Mucosa of rectum (tissue), 2 donors: ENCODE data around the gene RWDD1.
"Not testable (repeated sequence)": the region's sequence is repeated elsewhere in the genome, so short reads cannot be mapped to it uniquely, and the experiment has no call there.

Experiments used
- H3K27ac ChIP-seq, 2 donors: one replicate each; pipeline ENCODE4 v1.7.0; 2013; ENCODE audit warnings: inconsistent platforms in 2 of 2, low read depth in 2 of 2, low read length in 2 of 2
- H3K27me3 ChIP-seq, 2 donors: one replicate each; pipeline ENCODE4 v1.7.0; 2013; ENCODE audit warnings: low read length in 2 of 2; ENCODE audit not compliant: control insufficient read depth in 2 of 2, insufficient read depth in 2 of 2
- H3K36me3 ChIP-seq, 2 donors: one replicate each; pipeline ENCODE4 v1.7.0; 2013; ENCODE audit warnings: low read length in 2 of 2; ENCODE audit not compliant: control insufficient read depth in 2 of 2, insufficient read depth in 2 of 2
- H3K4me1 ChIP-seq, 2 donors: one replicate each; pipeline ENCODE4 v1.7.0; 2013; ENCODE audit warnings: low read length in 2 of 2, mild to moderate bottlenecking in 1 of 2; ENCODE audit not compliant: control insufficient read depth in 2 of 2, insufficient read depth in 2 of 2
- H3K4me3 ChIP-seq, 2 donors: one replicate each; pipeline ENCODE4 v1.7.0; 2013; ENCODE audit warnings: low read length in 2 of 2
- H3K9ac ChIP-seq, 2 donors: one replicate each; pipeline ENCODE4 v1.7.0; 2013; ENCODE audit warnings: low read length in 2 of 2, low read depth in 1 of 2, mild to moderate bottlenecking in 1 of 2
- H3K9me3 ChIP-seq, 2 donors: one replicate each; pipeline ENCODE4 v1.7.0; 2013; ENCODE audit warnings: low read length in 2 of 2; ENCODE audit not compliant: control insufficient read depth in 2 of 2
- donor health status: healthy.
- donor health status: Normal muscosa, but diverticular disease.

Gene RWDD1

GRCh38 chr6:116595247-116595646 is 23.9 kb downstream of the RWDD1 start:
- Histone ChIP-seq H3K9me3 (no peaks in the 10 kb centered on the region), H3K36me3 (peaks cover 27 to 28% of the 10 kb centered on the region in 2 donors), H3K27me3 (no peaks in the 10 kb centered on the region), H3K4me3 (no peak overlapping the region), H3K4me1 (no peaks in the 10 kb centered on the region), H3K27ac (no peak overlapping the region), H3K9ac (no peak overlapping the region)

GRCh38 chr6:116596815-116597214 is 25.5 kb downstream of the RWDD1 start:
- H3K27me3 ChIP-seq = no peaks in the 10 kb centered on the region
- no peaks in the 10 kb centered on the region for H3K9me3 ChIP-seq
- H3K4me3 ChIP-seq = no peak overlapping the region
- H3K4me1 ChIP-seq = no peaks in the 10 kb centered on the region
- no peak overlapping the region for H3K27ac ChIP-seq
- H3K36me3 ChIP-seq = peaks cover 18 to 20% of the 10 kb centered on the region in 2 donors
- no peak overlapping the region for H3K9ac ChIP-seq

- H3K36me3 ChIP-seq, H3K27ac ChIP-seq, H3K27me3 ChIP-seq, H3K4me3 ChIP-seq, H3K4me1 ChIP-seq, H3K9me3 ChIP-seq, H3K9ac ChIP-seq: not testable (repeated sequence)
Measured at GRCh38 chr6:116603916-116604315, 32.6 kb downstream of the RWDD1 start.

- H3K36me3 ChIP-seq, H3K9me3 ChIP-seq, H3K27ac ChIP-seq, H3K27me3 ChIP-seq, H3K4me1 ChIP-seq, H3K9ac ChIP-seq, H3K4me3 ChIP-seq: not testable (repeated sequence)
Measured at GRCh38 chr6:116604868-116605267, 33.6 kb downstream of the RWDD1 start.

- Histone ChIP-seq H3K4me3 (no peak overlapping the region), H3K27ac (no peak overlapping the region), H3K9me3 (no peaks in the 10 kb centered on the region), H3K27me3 (no peaks in the 10 kb centered on the region), H3K36me3 (no peaks in the 10 kb centered on the region), H3K4me1 (no peaks in the 10 kb centered on the region), H3K9ac (no peak overlapping the region)
Measured at GRCh38 chr6:116605935-116606334, 34.6 kb downstream of the RWDD1 start.

GRCh38 chr6:116611056-116611455 is 39.8 kb downstream of the RWDD1 start:
- H3K9me3 ChIP-seq = no peaks in the 10 kb centered on the region
- H3K27me3 ChIP-seq = peaks cover 0 to 3% of the 10 kb centered on the region in 2 donors
- H3K9ac ChIP-seq = no peak overlapping the region
- peaks cover 0 to 5% of the 10 kb centered on the region in 2 donors for H3K4me1 ChIP-seq
- H3K4me3 ChIP-seq = no peak overlapping the region
- H3K27ac ChIP-seq = no peak overlapping the region
- no peaks in the 10 kb centered on the region for H3K36me3 ChIP-seq

GRCh38 chr6:116615937-116616736 is 44.8 kb downstream of the RWDD1 start, which contains the start of gene RSPH4A:
TSS of gene RSPH4A (plus strand) at chr6:116616479. CDS start at chr6:116616624, 145 bp downstream.
- Histone ChIP-seq H3K4me3 (peak within 1 kb of the TSS; percentile 80 to 81), H3K27ac (no peak within 1 kb of the TSS), H3K4me1 (peaks cover 5% of the 10 kb centered on the region in 2 donors), H3K27me3 (peaks cover 0 to 15% of the 10 kb centered on the region in 2 donors), H3K9ac (peak within 1 kb of the TSS in 1 of 2 donors; percentile 10), H3K36me3 (no peaks in the 10 kb centered on the region), H3K9me3 (no peaks in the 10 kb centered on the region)

- Histone ChIP-seq H3K9ac (no peak overlapping the region), H3K27ac (no peak overlapping the region), H3K4me3 (peak overlapping the region; percentile 80 to 81), H3K9me3 (no peaks in the 10 kb centered on the region), H3K36me3 (no peaks in the 10 kb centered on the region), H3K4me1 (peaks cover 5% of the 10 kb centered on the region in 2 donors), H3K27me3 (peaks cover 0 to 15% of the 10 kb centered on the region in 2 donors)
Measured at GRCh38 chr6:116616737-116617053, 45.4 kb downstream of the RWDD1 start.

- H3K36me3 ChIP-seq = no peaks in the 10 kb centered on the region
- H3K4me3 ChIP-seq = no peak overlapping the region
- no peaks in the 10 kb centered on the region for H3K9me3 ChIP-seq
- H3K9ac ChIP-seq = no peak overlapping the region
- H3K4me1 ChIP-seq = no peaks in the 10 kb centered on the region
- H3K27ac ChIP-seq = no peak overlapping the region
- no peaks in the 10 kb centered on the region for H3K27me3 ChIP-seq
Measured at GRCh38 chr6:116624036-116624805, 52.9 kb downstream of the RWDD1 start.

GRCh38 chr6:116625872-116626271 is 54.6 kb downstream of the RWDD1 start:
- Histone ChIP-seq H3K9ac (no peak overlapping the region), H3K36me3 (no peaks in the 10 kb centered on the region), H3K27me3 (no peaks in the 10 kb centered on the region), H3K27ac (no peak overlapping the region), H3K4me3 (no peak overlapping the region), H3K9me3 (no peaks in the 10 kb centered on the region), H3K4me1 (no peaks in the 10 kb centered on the region)
